ENCODE measurements around the gene ARHGAP26.
"Not testable (repeated sequence)": the region's sequence is repeated elsewhere in the genome, so short reads cannot be mapped to it uniquely, and the experiment has no call there.

The ARHGAP26 gene

DNA sequence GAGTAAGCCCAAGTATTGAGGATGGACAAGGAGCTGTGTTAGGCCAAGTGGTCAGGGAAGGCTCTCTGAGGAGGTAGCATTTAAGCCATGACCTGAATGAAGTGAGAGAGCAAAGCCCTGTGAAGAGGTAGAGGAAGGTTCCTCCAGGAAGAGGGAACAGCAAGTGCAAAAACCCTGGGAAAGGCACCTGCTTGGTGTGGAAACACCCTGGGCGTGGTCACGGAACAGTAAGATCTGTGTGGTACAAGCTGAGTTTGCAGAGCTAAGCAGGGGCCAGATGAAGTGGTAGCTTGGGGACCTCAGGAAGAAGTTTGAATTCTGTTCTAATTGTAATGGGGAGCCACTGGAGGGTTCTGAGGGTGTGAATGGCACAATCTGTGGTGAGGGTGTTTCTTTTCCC lies 310.2 kb downstream of the ARHGAP26 start:
- H3K4me3 ChIP-seq (ENCODE audit: low read depth in 1 of 2, low read length in 2 of 2) = no peak overlapping the region
- peaks cover 0 to 6% of the 10 kb centered on the region in 2 donors for H3K4me1 ChIP-seq (ENCODE audit: control insufficient read depth in 1 of 2, insufficient read depth in 2 of 2, low read length in 2 of 2)
- no peak overlapping the region for H3K27ac ChIP-seq (ENCODE audit: low read length)
- H3K36me3 ChIP-seq (ENCODE audit: control insufficient read depth in 1 of 2, insufficient read depth in 2 of 2, low read length in 2 of 2) = no peaks in the 10 kb centered on the region
- H3K9me3 ChIP-seq (ENCODE audit: control insufficient read depth in 1 of 2, low read length in 2 of 2) = no peaks in the 10 kb centered on the region
- no peaks in the 10 kb centered on the region for H3K27me3 ChIP-seq (ENCODE audit: low read depth, low read length)

DNA sequence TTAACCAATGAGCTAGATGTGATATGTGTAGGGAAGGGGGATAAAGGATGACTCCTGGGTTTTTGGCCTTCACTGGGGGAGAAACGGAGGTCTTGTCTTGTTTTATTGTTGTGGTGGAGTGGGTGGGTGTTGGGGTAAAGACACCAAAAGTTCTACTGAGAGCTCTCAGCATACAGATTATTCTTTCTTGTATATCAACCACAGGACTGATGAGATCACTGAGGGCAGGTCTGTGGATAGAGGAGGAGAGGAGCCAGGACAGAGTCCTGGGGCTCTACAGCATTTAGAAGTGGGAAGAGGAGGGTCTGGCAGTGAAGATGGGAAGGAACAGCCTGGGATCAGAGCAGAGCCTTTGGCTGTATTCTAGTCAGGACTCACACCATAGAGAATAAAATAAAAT lies 310.8 kb downstream of the ARHGAP26 start:
- Histone ChIP-seq H3K27ac (ENCODE audit: low read length) (no peak overlapping the region), H3K36me3 (ENCODE audit: control insufficient read depth in 1 of 2, insufficient read depth in 2 of 2, low read length in 2 of 2) (no peaks in the 10 kb centered on the region), H3K27me3 (ENCODE audit: low read depth, low read length) (no peaks in the 10 kb centered on the region), H3K4me3 (ENCODE audit: low read depth in 1 of 2, low read length in 2 of 2) (no peak overlapping the region), H3K4me1 (ENCODE audit: control insufficient read depth in 1 of 2, insufficient read depth in 2 of 2, low read length in 2 of 2) (peaks cover 0 to 6% of the 10 kb centered on the region in 2 donors), H3K9me3 (ENCODE audit: control insufficient read depth in 1 of 2, low read length in 2 of 2) (no peaks in the 10 kb centered on the region)

DNA sequence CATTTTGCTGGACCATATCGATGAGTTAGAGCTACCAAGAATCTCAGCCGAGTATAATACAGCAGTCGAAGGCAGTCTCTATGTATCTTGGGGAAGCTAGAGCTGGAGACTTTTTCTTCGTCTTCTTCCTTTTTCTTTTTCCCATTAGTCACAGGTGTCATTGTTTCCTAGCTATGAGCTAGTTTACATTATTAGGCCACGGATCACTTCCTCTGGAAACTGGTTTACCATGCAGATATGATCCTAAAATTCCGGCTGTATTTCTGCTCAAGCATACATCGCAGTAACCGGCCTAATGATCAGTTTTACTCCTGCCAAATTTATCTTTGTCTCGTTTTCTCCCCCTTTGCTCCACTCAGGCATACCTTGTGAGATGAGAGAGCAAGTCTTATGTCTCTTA lies 312.8 kb downstream of the ARHGAP26 start:
- Histone ChIP-seq H3K27ac (ENCODE audit: low read length) (no peak overlapping the region), H3K4me1 (ENCODE audit: control insufficient read depth in 1 of 2, insufficient read depth in 2 of 2, low read length in 2 of 2) (no peaks in the 10 kb centered on the region), H3K4me3 (ENCODE audit: low read depth in 1 of 2, low read length in 2 of 2) (no peak overlapping the region), H3K9me3 (ENCODE audit: control insufficient read depth in 1 of 2, low read length in 2 of 2) (no peaks in the 10 kb centered on the region), H3K27me3 (ENCODE audit: low read depth, low read length) (no peaks in the 10 kb centered on the region), H3K36me3 (ENCODE audit: control insufficient read depth in 1 of 2, insufficient read depth in 2 of 2, low read length in 2 of 2) (no peaks in the 10 kb centered on the region)

DNA sequence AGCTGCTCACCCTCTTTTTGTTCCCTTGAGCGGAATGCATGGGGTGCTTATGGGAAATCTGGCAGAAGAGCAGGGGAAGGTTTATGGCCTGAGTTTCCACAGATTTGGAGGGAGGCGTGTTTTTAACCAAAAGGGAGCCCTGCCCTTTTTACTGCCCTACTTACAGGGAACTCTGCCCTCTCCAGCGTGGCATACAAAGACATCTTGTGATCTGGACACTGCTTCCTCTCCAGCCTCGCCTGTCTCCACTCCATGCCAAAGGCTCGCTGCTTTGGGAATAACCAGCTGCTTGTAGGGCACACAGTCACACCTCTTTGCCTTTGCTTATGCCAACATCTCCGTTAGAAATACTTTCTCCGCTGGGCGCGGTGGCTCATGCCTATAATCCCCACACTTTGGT lies 314.2 kb downstream of the ARHGAP26 start:
- Histone ChIP-seq H3K27me3 (ENCODE audit: low read depth, low read length) (no peaks in the 10 kb centered on the region), H3K36me3 (ENCODE audit: control insufficient read depth in 1 of 2, insufficient read depth in 2 of 2, low read length in 2 of 2) (no peaks in the 10 kb centered on the region), H3K9me3 (ENCODE audit: control insufficient read depth in 1 of 2, low read length in 2 of 2) (no peaks in the 10 kb centered on the region), H3K4me1 (ENCODE audit: control insufficient read depth in 1 of 2, insufficient read depth in 2 of 2, low read length in 2 of 2) (no peaks in the 10 kb centered on the region), H3K4me3 (ENCODE audit: low read depth in 1 of 2, low read length in 2 of 2) (no peak overlapping the region), H3K27ac (ENCODE audit: low read length) (no peak overlapping the region)

DNA sequence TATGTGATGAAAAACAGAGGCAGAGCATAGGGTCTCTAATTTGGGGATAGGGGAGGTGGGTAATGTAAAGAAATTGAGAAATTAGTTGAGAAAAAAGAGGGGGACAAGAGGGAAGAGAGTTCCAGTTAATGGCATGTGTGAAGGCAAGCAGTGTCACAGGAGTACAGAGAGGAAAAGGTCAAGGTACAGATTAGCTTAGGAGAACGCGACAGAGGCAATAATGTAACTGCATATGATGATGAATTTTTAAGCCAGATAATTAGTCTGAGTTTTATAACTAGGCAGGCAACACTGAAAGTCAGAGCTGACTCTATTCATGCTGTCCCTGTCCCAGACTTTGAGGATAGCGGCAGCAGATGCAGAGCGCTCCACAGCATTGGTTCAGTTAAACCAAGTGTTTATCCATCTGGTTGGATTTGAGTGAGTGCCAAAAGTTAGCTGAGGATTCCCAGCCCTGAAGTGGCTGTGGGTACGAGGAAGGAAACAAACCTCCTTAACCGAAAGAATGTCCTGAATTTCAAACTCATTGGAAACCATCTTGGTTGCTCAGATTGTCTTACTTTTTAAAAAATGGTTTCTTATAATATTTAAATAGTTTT lies 315.2 kb downstream of the ARHGAP26 start:
- no peak overlapping the region for H3K27ac ChIP-seq (ENCODE audit: low read length)
- no peaks in the 10 kb centered on the region for H3K36me3 ChIP-seq (ENCODE audit: control insufficient read depth in 1 of 2, insufficient read depth in 2 of 2, low read length in 2 of 2)
- no peaks in the 10 kb centered on the region for H3K9me3 ChIP-seq (ENCODE audit: control insufficient read depth in 1 of 2, low read length in 2 of 2)
- H3K27me3 ChIP-seq (ENCODE audit: low read depth, low read length) = no peaks in the 10 kb centered on the region
- H3K4me1 ChIP-seq (ENCODE audit: control insufficient read depth in 1 of 2, insufficient read depth in 2 of 2, low read length in 2 of 2) = no peaks in the 10 kb centered on the region
- H3K4me3 ChIP-seq (ENCODE audit: low read depth in 1 of 2, low read length in 2 of 2) = no peak overlapping the region

DNA sequence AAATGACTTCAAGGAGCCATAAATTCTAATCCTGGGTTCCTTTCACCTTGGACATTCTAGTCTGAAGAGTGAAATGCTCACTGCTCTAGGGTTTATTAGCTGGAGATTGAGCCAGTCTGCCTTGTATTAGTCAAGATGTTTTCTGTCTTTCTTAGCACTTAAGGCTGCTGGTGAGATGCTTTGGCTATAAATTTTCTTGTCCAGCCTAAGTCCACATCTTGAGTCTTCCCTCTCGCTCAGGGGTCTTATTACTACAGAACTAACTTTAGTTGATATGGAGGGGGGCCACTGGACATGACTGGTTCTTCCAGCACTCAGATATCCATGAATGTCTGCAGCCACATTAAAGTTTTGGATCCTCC lies 316.4 kb downstream of the ARHGAP26 start:
- no peak overlapping the region for H3K4me3 ChIP-seq (ENCODE audit: low read depth in 1 of 2, low read length in 2 of 2)
- no peaks in the 10 kb centered on the region for H3K36me3 ChIP-seq (ENCODE audit: control insufficient read depth in 1 of 2, insufficient read depth in 2 of 2, low read length in 2 of 2)
- no peaks in the 10 kb centered on the region for H3K4me1 ChIP-seq (ENCODE audit: control insufficient read depth in 1 of 2, insufficient read depth in 2 of 2, low read length in 2 of 2)
- no peaks in the 10 kb centered on the region for H3K9me3 ChIP-seq (ENCODE audit: control insufficient read depth in 1 of 2, low read length in 2 of 2)
- H3K27me3 ChIP-seq (ENCODE audit: low read depth, low read length) = no peaks in the 10 kb centered on the region
- H3K27ac ChIP-seq (ENCODE audit: low read length) = no peak overlapping the region

DNA sequence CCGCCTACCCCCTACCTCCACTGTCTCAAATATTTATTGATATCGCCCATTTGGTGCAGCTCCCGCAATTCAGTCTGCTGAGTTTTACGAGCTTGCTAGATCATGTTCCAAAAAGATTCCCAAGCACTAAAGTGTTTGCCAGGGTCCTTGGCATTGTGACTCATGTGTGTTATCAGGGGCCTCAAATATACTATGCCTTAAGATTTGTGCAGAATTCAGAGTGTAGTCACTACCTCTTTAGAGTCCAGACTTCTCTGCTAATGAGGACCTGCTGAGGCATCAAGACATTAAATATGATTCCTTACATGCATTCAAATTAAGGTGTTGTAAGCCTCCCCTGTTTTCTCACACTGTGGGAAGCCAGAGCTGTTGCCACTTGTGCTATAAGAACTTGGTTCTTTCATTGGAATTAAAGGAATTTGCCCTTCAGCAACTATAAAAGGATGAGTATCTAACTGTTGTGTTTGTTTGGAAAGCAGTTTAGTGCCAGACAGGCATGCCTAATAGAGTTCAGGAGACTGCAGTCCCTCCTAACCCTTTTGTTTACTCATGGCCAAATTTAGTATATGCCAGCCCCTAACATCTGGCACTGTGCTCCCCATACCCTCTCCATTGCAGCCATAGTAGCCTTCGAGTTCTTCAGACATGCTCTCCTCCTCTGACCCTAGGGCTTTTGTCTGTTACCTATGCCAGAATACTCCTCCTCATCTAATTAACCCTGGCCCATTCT lies 316.9 kb downstream of the ARHGAP26 start:
- Histone ChIP-seq H3K4me1 (ENCODE audit: control insufficient read depth in 1 of 2, insufficient read depth in 2 of 2, low read length in 2 of 2) (no peaks in the 10 kb centered on the region), H3K4me3 (ENCODE audit: low read depth in 1 of 2, low read length in 2 of 2) (no peak overlapping the region), H3K27ac (ENCODE audit: low read length) (no peak overlapping the region), H3K36me3 (ENCODE audit: control insufficient read depth in 1 of 2, insufficient read depth in 2 of 2, low read length in 2 of 2) (no peaks in the 10 kb centered on the region), H3K27me3 (ENCODE audit: low read depth, low read length) (no peaks in the 10 kb centered on the region), H3K9me3 (ENCODE audit: control insufficient read depth in 1 of 2, low read length in 2 of 2) (no peaks in the 10 kb centered on the region)

DNA sequence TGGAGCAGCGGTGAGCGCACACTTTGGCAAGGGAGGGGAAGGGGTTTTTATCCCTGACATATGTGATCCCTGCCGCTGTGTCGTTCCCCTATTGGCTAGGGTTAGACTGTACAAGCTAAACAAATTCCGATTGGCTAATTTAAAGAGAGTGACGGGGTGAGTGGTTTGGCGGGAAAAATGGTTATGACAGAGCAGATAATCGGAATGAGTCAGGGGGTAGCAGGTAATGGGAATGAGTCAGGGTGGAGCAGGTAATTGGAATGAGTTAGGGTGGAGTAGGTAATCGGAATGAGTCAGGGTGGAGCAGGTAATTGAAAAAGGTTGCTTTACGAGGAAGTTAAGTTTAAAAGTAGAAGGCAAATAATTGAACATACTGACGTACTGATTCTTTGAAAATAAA lies 318.5 kb downstream of the ARHGAP26 start:
- not testable (repeated sequence) for H3K4me3 ChIP-seq (ENCODE audit: low read depth in 1 of 2, low read length in 2 of 2); H3K27me3 ChIP-seq (ENCODE audit: low read depth, low read length); H3K27ac ChIP-seq (ENCODE audit: low read length); H3K9me3 ChIP-seq (ENCODE audit: control insufficient read depth in 1 of 2, low read length in 2 of 2); H3K36me3 ChIP-seq (ENCODE audit: control insufficient read depth in 1 of 2, insufficient read depth in 2 of 2, low read length in 2 of 2); H3K4me1 ChIP-seq (ENCODE audit: control insufficient read depth in 1 of 2, insufficient read depth in 2 of 2, low read length in 2 of 2)

DNA sequence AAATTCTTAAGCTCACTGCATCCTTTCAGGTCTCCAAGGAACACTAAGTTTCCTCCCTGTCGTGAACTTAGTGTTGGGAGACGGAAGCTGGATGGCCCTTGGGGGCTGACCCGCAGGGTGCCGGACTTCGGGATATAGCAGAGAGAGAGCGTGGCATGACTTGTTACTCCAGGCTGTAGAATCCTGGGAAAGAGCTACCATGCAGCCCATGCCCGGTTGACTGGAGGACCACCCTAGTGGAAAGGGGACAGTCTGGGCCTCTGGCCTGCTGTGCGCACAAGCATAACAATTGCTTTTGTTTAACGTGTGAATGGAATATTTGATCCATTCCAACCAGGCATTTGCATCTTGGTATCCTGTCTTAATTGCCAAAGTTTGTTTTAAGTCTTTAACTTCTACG lies 319.9 kb downstream of the ARHGAP26 start:
- H3K4me1 ChIP-seq (ENCODE audit: control insufficient read depth in 1 of 2, insufficient read depth in 2 of 2, low read length in 2 of 2); H3K4me3 ChIP-seq (ENCODE audit: low read depth in 1 of 2, low read length in 2 of 2): not testable (repeated sequence)

DNA sequence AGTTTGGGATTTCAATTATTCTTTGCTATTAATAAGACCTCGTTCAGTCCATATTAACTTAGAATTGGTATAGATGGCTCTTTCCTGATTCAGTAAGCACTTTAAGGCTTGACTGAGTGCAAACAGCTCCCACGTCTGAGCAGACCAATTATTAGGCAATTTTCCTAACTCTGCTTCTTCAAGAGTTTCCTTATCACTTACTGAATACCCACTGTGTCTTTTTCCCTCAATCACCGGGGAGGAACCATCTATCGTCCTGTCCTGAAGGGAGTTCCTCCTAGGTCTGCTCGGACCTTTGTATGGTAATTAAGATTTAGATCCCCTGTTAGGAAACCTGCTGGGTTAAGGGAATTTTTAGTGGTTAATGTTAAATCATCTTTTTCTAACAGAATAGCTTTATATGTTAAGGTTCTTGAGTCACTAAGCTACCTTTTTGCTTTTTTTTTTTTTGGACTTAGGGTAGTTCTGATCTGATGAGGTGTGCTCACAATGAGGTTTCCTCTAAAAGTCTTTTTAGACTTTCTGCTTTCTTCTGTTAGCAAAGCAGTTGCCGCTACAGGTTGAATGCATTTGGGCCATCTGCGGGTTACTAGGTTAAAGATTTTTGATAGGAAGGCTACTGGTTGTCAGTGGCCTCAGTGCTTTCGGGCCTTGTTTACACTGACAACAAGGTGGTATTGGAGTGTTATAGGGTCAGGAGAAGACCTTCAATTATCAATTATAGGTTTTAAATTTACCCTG lies 322.7 kb downstream of the ARHGAP26 start:
- not testable (repeated sequence) for H3K27ac ChIP-seq (ENCODE audit: low read length); H3K9me3 ChIP-seq (ENCODE audit: control insufficient read depth in 1 of 2, low read length in 2 of 2); H3K4me3 ChIP-seq (ENCODE audit: low read depth in 1 of 2, low read length in 2 of 2); H3K27me3 ChIP-seq (ENCODE audit: low read depth, low read length); H3K4me1 ChIP-seq (ENCODE audit: control insufficient read depth in 1 of 2, insufficient read depth in 2 of 2, low read length in 2 of 2); H3K36me3 ChIP-seq (ENCODE audit: control insufficient read depth in 1 of 2, insufficient read depth in 2 of 2, low read length in 2 of 2)

More for the DNA sequence above, 319.9 kb downstream of the ARHGAP26 start:
- H3K9me3 ChIP-seq (ENCODE audit: control insufficient read depth in 1 of 2, low read length in 2 of 2); H3K27me3 ChIP-seq (ENCODE audit: low read depth, low read length); H3K36me3 ChIP-seq (ENCODE audit: control insufficient read depth in 1 of 2, insufficient read depth in 2 of 2, low read length in 2 of 2); H3K27ac ChIP-seq (ENCODE audit: low read length): not testable (repeated sequence)

DNA sequence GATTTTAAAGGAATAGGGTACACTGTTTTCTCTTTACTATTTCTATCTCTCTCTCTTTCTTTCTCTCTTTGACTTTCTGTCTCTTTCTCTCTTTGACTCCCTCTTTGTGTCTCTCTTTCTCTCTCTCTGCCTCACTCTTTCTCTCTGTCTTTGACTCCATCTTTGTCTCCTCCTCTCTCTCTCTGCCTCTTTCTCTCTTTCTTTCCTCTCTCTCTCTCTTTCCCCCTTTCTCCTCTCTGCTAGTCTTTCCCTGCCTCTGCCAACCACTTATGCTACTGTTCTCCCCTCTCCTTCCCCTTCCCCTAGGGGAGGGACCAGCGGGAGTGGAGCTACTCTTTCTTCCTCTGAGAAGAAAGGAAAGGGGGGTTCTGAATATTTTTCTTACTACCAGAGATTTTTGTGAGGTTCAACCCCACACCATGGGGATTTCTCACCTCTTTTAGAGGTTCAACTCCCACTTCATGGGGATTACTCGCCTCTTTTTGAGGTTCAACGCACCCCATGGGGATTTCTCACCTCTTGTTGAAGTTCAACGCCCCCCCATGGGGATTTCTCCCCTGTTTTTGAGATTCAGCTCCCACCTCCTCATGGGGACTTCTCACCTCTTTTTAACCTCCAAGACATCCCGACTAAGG lies 323.4 kb downstream of the ARHGAP26 start:
- Histone ChIP-seq H3K4me3 (ENCODE audit: low read depth in 1 of 2, low read length in 2 of 2) (peak overlapping the region; percentile 17 to 30), H3K9me3 (ENCODE audit: control insufficient read depth in 1 of 2, low read length in 2 of 2) (no peaks in the 10 kb centered on the region)

More for the DNA sequence above, 323.4 kb downstream of the ARHGAP26 start:
- Histone ChIP-seq H3K36me3 (ENCODE audit: control insufficient read depth in 1 of 2, insufficient read depth in 2 of 2, low read length in 2 of 2) (no peaks in the 10 kb centered on the region), H3K27me3 (ENCODE audit: low read depth, low read length) (no peaks in the 10 kb centered on the region), H3K27ac (ENCODE audit: low read length) (no peak overlapping the region), H3K4me1 (ENCODE audit: control insufficient read depth in 1 of 2, insufficient read depth in 2 of 2, low read length in 2 of 2) (no peaks in the 10 kb centered on the region)
